Measurements from ENCODE around the gene SLC34A3. TPM values are rescaled to one million over a fixed set of nuclear protein-coding genes. Genes with fewer than 3 reads are reported as not detected.
"Not testable (repeated sequence)": the region's sequence is repeated elsewhere in the genome, so short reads cannot be mapped to it uniquely, and the experiment has no call there.

Gene SLC34A3
- total and polyA plus RNA-seq, 2 donors (not counting 1 experiment from before 2014, with no cell fraction given): not detected

GRCh38 chr9:137242269-137243203 is 11.8 kb downstream of the SLC34A3 start:
- peak; percentile 34 for DNase-seq
- Histone ChIP-seq H3K27me3 (replicated peaks in 1 of 4; ENCODE audit: control extremely low read depth in 1 of 4, control insufficient read depth in 3 of 4, insufficient read depth in 4 of 4, low read length in 3 of 4) (no peaks in the 10 kb centered on the region), H2AFZ (ENCODE audit: insufficient read depth, low read depth, low read length, poor library complexity, severe bottlenecking) (no peak overlapping the region), H3K9me3 (ENCODE audit: control extremely low read depth in 1 of 3, control insufficient read depth in 2 of 3, insufficient read depth in 1 of 3, low read length in 2 of 3) (no peaks in the 10 kb centered on the region), H3K4me3 (ENCODE audit: control extremely low read depth in 1 of 5, extremely low read depth in 1 of 5, insufficient read depth in 1 of 5, low read depth in 2 of 5, low read length in 4 of 5) (peak overlapping the region; percentile 5 to 76 (median 55)), H3K36me3 (replicated peaks in 1 of 2; ENCODE audit: control extremely low read depth in 1 of 2, control insufficient read depth in 1 of 2, extremely low read depth in 1 of 2, insufficient read depth in 2 of 2, low read length in 1 of 2) (peaks cover 0 to 20% of the 10 kb centered on the region in 2 experiments), H3K4me2 (replicated peaks; ENCODE audit: low read depth, low read length, poor library complexity, severe bottlenecking) (peak overlapping the region; percentile 96), H3K27ac (ENCODE audit: low read length in 2 of 2) (peak overlapping the region in 1 of 2 donors; percentile 38), H4K20me1 (ENCODE audit: control insufficient read depth, insufficient read depth, low read length, poor library complexity, severe bottlenecking) (peaks cover 50% of the 10 kb centered on the region), H3K9ac (ENCODE audit: low read length) (peak overlapping the region; percentile 80), H3K4me1 (ENCODE audit: control insufficient read depth in 2 of 2, insufficient read depth in 2 of 2, low read length in 2 of 2) (peaks cover 18 to 38% of the 10 kb centered on the region in 2 donors), H3K79me2 (ENCODE audit: control insufficient read depth, insufficient read depth, low read length) (peaks cover 51% of the 10 kb centered on the region)
- peak overlapping the region; percentile 87 for H3K4me3 Mint-ChIP-seq
- peak overlapping the region; percentile 82 for H3K27ac Mint-ChIP-seq
- H3K27me3 Mint-ChIP-seq: no peaks in the 10 kb centered on the region
- TF ChIP-seq, protein P1, sequence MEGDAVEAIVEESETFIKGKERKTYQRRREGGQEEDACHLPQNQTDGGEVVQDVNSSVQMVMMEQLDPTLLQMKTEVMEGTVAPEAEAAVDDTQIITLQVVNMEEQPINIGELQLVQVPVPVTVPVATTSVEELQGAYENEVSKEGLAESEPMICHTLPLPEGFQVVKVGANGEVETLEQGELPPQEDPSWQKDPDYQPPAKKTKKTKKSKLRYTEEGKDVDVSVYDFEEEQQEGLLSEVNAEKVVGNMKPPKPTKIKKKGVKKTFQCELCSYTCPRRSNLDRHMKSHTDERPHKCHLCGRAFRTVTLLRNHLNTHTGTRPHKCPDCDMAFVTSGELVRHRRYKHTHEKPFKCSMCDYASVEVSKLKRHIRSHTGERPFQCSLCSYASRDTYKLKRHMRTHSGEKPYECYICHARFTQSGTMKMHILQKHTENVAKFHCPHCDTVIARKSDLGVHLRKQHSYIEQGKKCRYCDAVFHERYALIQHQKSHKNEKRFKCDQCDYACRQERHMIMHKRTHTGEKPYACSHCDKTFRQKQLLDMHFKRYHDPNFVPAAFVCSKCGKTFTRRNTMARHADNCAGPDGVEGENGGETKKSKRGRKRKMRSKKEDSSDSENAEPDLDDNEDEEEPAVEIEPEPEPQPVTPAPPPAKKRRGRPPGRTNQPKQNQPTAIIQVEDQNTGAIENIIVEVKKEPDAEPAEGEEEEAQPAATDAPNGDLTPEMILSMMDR (IDR thresholded peaks at IDR 0.05): no peak
- TF ChIP-seq EZH2 (IDR thresholded peaks at IDR 0.05; ENCODE audit: borderline replicate concordance, insufficient read depth, low read depth, low read length, poor library complexity, severe bottlenecking): no peak
- CTCF ChIA-PET: interaction anchor here (0.6 to 8.9 kb wide), 3 partner anchors 12 to 380 kb away, joined by 3 to 76 read pairs (median 8); partner anchors contain the start of genes CYSRT1, RNF208 and RNF224
- 92% methylated on average over 33 of the region's 36 CpGs for WGBS (ENCODE audit: insufficient coverage)
- POLR2A ChIA-PET: interaction anchor here (0.6 to 2.1 kb wide), 7 partner anchors 11 to 250 kb away, joined by 3 to 15 read pairs (median 4); partner anchors contain the start of genes MAN1B1, PAXX and TOR4A
- H3K9me3 Mint-ChIP-seq (ENCODE audit: insufficient read depth): no peaks in the 10 kb centered on the region
- no peak for ATAC-seq (ENCODE audit: low read depth)
- H3K4me1 Mint-ChIP-seq: peaks cover 33% of the 10 kb centered on the region
- intact Hi-C loops (cut with micrococcal nuclease): no loop called here

- H3K4me2 ChIP-seq (replicated peaks; ENCODE audit: low read depth, low read length, poor library complexity, severe bottlenecking); ATAC-seq (ENCODE audit: low read depth); H3K27ac ChIP-seq (ENCODE audit: low read length in 2 of 2); H3K27me3 ChIP-seq (replicated peaks in 1 of 4; ENCODE audit: control extremely low read depth in 1 of 4, control insufficient read depth in 3 of 4, insufficient read depth in 4 of 4, low read length in 3 of 4); H3K9me3 ChIP-seq (ENCODE audit: control extremely low read depth in 1 of 3, control insufficient read depth in 2 of 3, insufficient read depth in 1 of 3, low read length in 2 of 3); H2AFZ ChIP-seq (ENCODE audit: insufficient read depth, low read depth, low read length, poor library complexity, severe bottlenecking); H3K4me3 ChIP-seq (ENCODE audit: control extremely low read depth in 1 of 5, extremely low read depth in 1 of 5, insufficient read depth in 1 of 5, low read depth in 2 of 5, low read length in 4 of 5); H3K27me3 Mint-ChIP-seq; H3K9ac ChIP-seq (ENCODE audit: low read length); intact Hi-C loops (cut with micrococcal nuclease); H3K9me3 Mint-ChIP-seq (ENCODE audit: insufficient read depth); DNase-seq: not testable (repeated sequence)
- H3K36me3 ChIP-seq (replicated peaks in 1 of 2; ENCODE audit: control extremely low read depth in 1 of 2, control insufficient read depth in 1 of 2, extremely low read depth in 1 of 2, insufficient read depth in 2 of 2, low read length in 1 of 2): peaks cover 0 to 20% of the 10 kb centered on the region in 2 experiments
- CTCF ChIA-PET: interaction anchor here (1.6 kb wide), 1 partner anchor 11 kb away, joined by 8 read pairs; no protein-coding TSS in a partner anchor
- H3K4me1 Mint-ChIP-seq: peaks cover 30% of the 10 kb centered on the region
- H3K27ac Mint-ChIP-seq: peak overlapping the region; percentile 65
- H3K4me3 Mint-ChIP-seq: peak overlapping the region; percentile 87
- peaks cover 44% of the 10 kb centered on the region for H3K79me2 ChIP-seq (ENCODE audit: control insufficient read depth, insufficient read depth, low read length)
- WGBS (ENCODE audit: insufficient coverage): 91% methylated on average over 10 of the region's 18 CpGs
- H3K4me1 ChIP-seq (ENCODE audit: control insufficient read depth in 2 of 2, insufficient read depth in 2 of 2, low read length in 2 of 2): peaks cover 18 to 31% of the 10 kb centered on the region in 2 donors
- peaks cover 43% of the 10 kb centered on the region for H4K20me1 ChIP-seq (ENCODE audit: control insufficient read depth, insufficient read depth, low read length, poor library complexity, severe bottlenecking)
- POLR2A ChIA-PET: interaction anchor here (0.6 to 2.1 kb wide), 2 partner anchors 11 to 251 kb away, joined by 4 to 15 read pairs; partner anchors contain the start of gene PAXX
These were observed 12.5 kb downstream of the SLC34A3 start for GRCh38 chr9:137243266-137243625.

Data from B cell (primary cell).